K562 (cell line): ENCODE measurements around the gene UBAC2. TPM values are rescaled to one million over a fixed set of nuclear protein-coding genes. Genes with fewer than 3 reads are reported as not detected.

Experiments
- ATAC-seq: fragments of 200-7000 bp; cut with Tn5 transposase; 3 replicates; pipeline ENCODE4 v1.9.1; 2020; ENCODE audit warnings: moderate library complexity
- BruUV-seq: library from RNA; stranded (reverse); fragments of 400-500 nt; replicated peaks from 2 replicates; lab custom pipeline; 2021; lab: Mats Ljungman, UMichigan
- CTCF ChIA-PET: fragments of 300-600 bp; formaldehyde crosslinking; extraction: SDS; loops from one replicate; lab custom pipeline; 2021; ENCODE audit warnings: low intra/inter-chr PET ratio; lab: Yijun Ruan, JAX
- POLR2A ChIA-PET: fragments of 300-600, 350-650 bp; sonication (Branson Sonifier 250); formaldehyde crosslinking; extraction: SDS; loops from one replicate; lab custom pipeline; 2021; ENCODE audit warnings: antibody characterized with exemption, inconsistent platforms; lab: Yijun Ruan, JAX
- DNase-seq, 4 experiments: peaks; one replicate each; pipeline versions ENCODE4 v3.0.0 to v3.0.0-alpha.2; 2011 to 2018; ENCODE audit warnings: low spot score in 3 of 4, mixed read lengths in 3 of 4; ENCODE audit errors: extremely low read depth in 1 of 4
- FAIRE-seq: peaks from 2 replicates; lab custom pipeline; 2011; peaks lifted over from hg19 to GRCh38; lab: Jason Lieb, UNC
- H2AFZ ChIP-seq: 2 replicates; pipeline ENCODE4 v1.6.0; 2011; ENCODE audit warnings: low read depth, low read length, control low read depth, inconsistent platforms
- H3K27ac ChIP-seq: fragments of 200-600 bp; 3 replicates; pipeline ENCODE4 v1.8.0; 2011; ENCODE audit warnings: low read depth, mild to moderate bottlenecking, control low read depth, inconsistent platforms, low read length, moderate library complexity, mixed read lengths; ENCODE audit errors: extremely low read depth
- H3K27me3 ChIP-seq, 2 experiments: fragments of 300-600 bp in 1 of 2; 2 replicates in 1 of 2; 3 replicates in 1 of 2; pipeline versions ENCODE4 v1.6.0 to v1.8.0; 2011; ENCODE audit warnings: inconsistent platforms in 2 of 2, low read length in 2 of 2, mild to moderate bottlenecking in 1 of 2, mixed read lengths in 1 of 2, moderate library complexity in 1 of 2; ENCODE audit not compliant: control insufficient read depth in 2 of 2, insufficient read depth in 2 of 2
- H3K36me3 ChIP-seq: fragments of 300-600 bp; 3 replicates; pipeline ENCODE4 v1.8.0; 2011; ENCODE audit warnings: mild to moderate bottlenecking, low read length, inconsistent platforms; ENCODE audit not compliant: control insufficient read depth, insufficient read depth
- H3K4me1 ChIP-seq, 2 experiments: fragments of 200-600 bp in 1 of 2; replicated peaks in 1 of 2; 2 replicates in 1 of 2; 3 replicates in 1 of 2; pipeline versions ENCODE4 v1.5.1 to v1.8.0; 2011; ENCODE audit warnings: inconsistent platforms in 2 of 2, low read length in 2 of 2, mild to moderate bottlenecking in 1 of 2, mixed read lengths in 1 of 2, moderate library complexity in 1 of 2; ENCODE audit not compliant: control insufficient read depth in 2 of 2, insufficient read depth in 2 of 2
- H3K4me2 ChIP-seq: 2 replicates; pipeline ENCODE4 v1.6.1; 2011; ENCODE audit warnings: low read length, control low read depth, inconsistent platforms, mixed read lengths; ENCODE audit not compliant: insufficient read depth
- H3K4me3 ChIP-seq: fragments of 200-600 bp; sonication (generic), shearing (Covaris generic); 2 replicates; pipeline ENCODE4 v1.5.1; 2016; ENCODE audit warnings: control low read depth, inconsistent platforms
- H3K79me2 ChIP-seq: fragments of 200-600 bp; 3 replicates; pipeline ENCODE4 v1.8.0; 2011; ENCODE audit warnings: low read length, inconsistent platforms; ENCODE audit not compliant: control insufficient read depth, insufficient read depth
- H3K9ac ChIP-seq, 2 experiments: 2 replicates each; pipeline versions ENCODE4 v1.6.0 to v1.6.1; 2011; ENCODE audit warnings: low read depth in 2 of 2, low read length in 2 of 2, control low read depth in 1 of 2, inconsistent platforms in 1 of 2, mild to moderate bottlenecking in 1 of 2, mixed read lengths in 1 of 2; ENCODE audit not compliant: insufficient read depth in 1 of 2
- H3K9me1 ChIP-seq: one replicate; pipeline ENCODE4 v1.6.0; 2011; ENCODE audit warnings: inconsistent platforms, mild to moderate bottlenecking, low read length, moderate library complexity; ENCODE audit not compliant: control insufficient read depth, insufficient read depth
- H3K9me3 ChIP-seq: replicated peaks from 2 replicates; pipeline ENCODE4 v1.5.1; 2011; ENCODE audit warnings: low read depth, low read length, inconsistent platforms; ENCODE audit not compliant: control insufficient read depth, insufficient read depth
- H4K20me1 ChIP-seq: replicated peaks from 2 replicates; pipeline ENCODE4 v1.6.1; 2011; ENCODE audit warnings: low read length, inconsistent platforms, mixed read lengths; ENCODE audit not compliant: control insufficient read depth, insufficient read depth
- ARHGAP35 ChIP-seq: fragments of 450-650 bp; IDR thresholded peaks from 2 replicates; pipeline ENCODE4 v1.6.1; 2018; ENCODE audit not compliant: partially characterized antibody
- CTBP1 ChIP-seq: fragments of 450-650 bp; IDR thresholded peaks from 2 replicates; pipeline ENCODE4 v1.6.1; 2016; ENCODE audit warnings: borderline replicate concordance
- ETV1 ChIP-seq: fragments of 450-650 bp; conservative IDR thresholded peaks from 2 replicates; pipeline ENCODE4 v1.6.1; 2016; ENCODE audit warnings: missing genetic modification characterization, control low read depth, low read depth, missing compliant biosample characterization
- FOXK2 ChIP-seq, 2 experiments: fragments of 450-650 bp; IDR thresholded peaks in 1 of 2; conservative IDR thresholded peaks in 1 of 2; 2 replicates each; pipeline ENCODE4 v1.6.1; 2016; ENCODE audit warnings: low read depth in 2 of 2, mild to moderate bottlenecking in 1 of 2
- KAT2B ChIP-seq: IDR thresholded peaks from one replicate; pipeline ENCODE4 v1.6.1; 2012; ENCODE audit warnings: low read depth, mild to moderate bottlenecking, control low read depth, inconsistent platforms, low read length, moderate library complexity
- L3MBTL2 ChIP-seq: fragments of 450-650 bp; IDR thresholded peaks from 2 replicates; pipeline ENCODE4 v1.6.1; 2016; ENCODE audit warnings: mild to moderate bottlenecking, moderate library complexity
- MCM7 ChIP-seq, 2 experiments: fragments of 450-650 bp; IDR thresholded peaks; 2 replicates each; pipeline ENCODE4 v1.6.1; 2016 to 2018
- MTA1 ChIP-seq: fragments of 450-650 bp; IDR thresholded peaks from 2 replicates; pipeline ENCODE4 v1.6.1; 2017; ENCODE audit warnings: borderline replicate concordance
- PHTF2 ChIP-seq: fragments of 250-450 bp; sonication (Bioruptor Pico); IDR thresholded peaks from 2 replicates; pipeline ENCODE4 v1.5.0; 2021; ENCODE audit warnings: mild to moderate bottlenecking
- RBM17 ChIP-seq: fragments of 200-400 bp; formaldehyde crosslinking; IDR thresholded peaks from 2 replicates; pipeline ENCODE4 v1.6.1; 2017; ENCODE audit warnings: low read depth, mild to moderate bottlenecking, low read length, borderline replicate concordance
- RFX1 ChIP-seq: fragments of 450-650 bp; IDR thresholded peaks from 2 replicates; pipeline ENCODE4 v1.6.1; 2016; ENCODE audit warnings: mild to moderate bottlenecking, moderate library complexity
- SUPT5H ChIP-seq: fragments of 450-650 bp; IDR thresholded peaks from 2 replicates; pipeline ENCODE4 v1.6.1; 2016
- TAL1 ChIP-seq: fragments of 450-650 bp; IDR thresholded peaks from 2 replicates; pipeline ENCODE4 v1.6.1; 2016; ENCODE audit warnings: mild to moderate bottlenecking
- XRCC5 ChIP-seq: fragments of 200-400 bp; formaldehyde crosslinking; IDR thresholded peaks from 2 replicates; pipeline ENCODE4 v1.6.1; 2017; ENCODE audit warnings: low read depth, mild to moderate bottlenecking, low read length
- ZNF696 ChIP-seq: fragments of 250-450 bp; sonication (Bioruptor Pico); conservative IDR thresholded peaks from 2 replicates; pipeline ENCODE4 v1.4.0; 2020; ENCODE audit warnings: mild to moderate bottlenecking, moderate library complexity
- ZNF778 ChIP-seq: fragments of 450-650 bp; formaldehyde crosslinking; IDR thresholded peaks from 2 replicates; pipeline ENCODE4 v1.4.0; 2020; ENCODE audit warnings: mild to moderate bottlenecking, moderate library complexity
- ZSCAN29 ChIP-seq: fragments of 450-650 bp; IDR thresholded peaks from 2 replicates; pipeline ENCODE4 v1.6.1; 2017
- WGBS: fragments of 100-300 bp; shearing (Covaris generic); methylation state at CpG from one replicate; pipeline ENCODE4 v1.1.6; 2016; ENCODE audit warnings: low coverage, mixed read lengths; ENCODE audit not compliant: insufficient coverage; ENCODE audit errors: missing lambda C conversion rate; 5-methylcytosine and 5-hydroxymethylcytosine counted together
- in situ Hi-C: fragments of 300-500 bp; cut with MboI; formaldehyde crosslinking; loops from 4 replicates; pipeline ENCODE4 v1.15.0; 2018; ENCODE audit warnings: inconsistent platforms, mixed read lengths
- intact Hi-C: fragments of 100-400 bp; cut with micrococcal nuclease; formaldehyde crosslinking; loops from 2 replicates; pipeline ENCODE4 v1.14.2; 2022
- polyA plus RNA-seq, 8 experiments: library from polyadenylated mRNA; depleted of rRNA in 4 of 8; stranded (reverse) in 5 of 8; unstranded in 3 of 8; fragments of >200 nt; fragmentation: Nextera tagmentation in 2 of 8; fragmentation: Illumina TruSeq in 1 of 8; extraction: Ambion mirVana in 2 of 8; extraction: Trizol in 1 of 8; gene quantifications; 2 replicates each; pipeline versions ENCODE4 v1.2.1 to v1.2.3, GENCODE V29; 2011 to 2014; ENCODE audit warnings: inconsistent platforms in 1 of 8, missing spikeins in 1 of 8
- total RNA-seq, 7 experiments: library from RNA; depleted of rRNA in 6 of 7; stranded (reverse); fragments of >200 nt in 6 of 7; fragmentation: Illumina TruSeq in 2 of 7; extraction: Trizol in 2 of 7; gene quantifications; 2 replicates each; pipeline versions ENCODE4 v1.2.1 to v1.2.3, GENCODE V29; 2011 to 2021; ENCODE audit warnings: low replicate concordance in 1 of 7
- TF ChIP-seq, protein P1 (sequence below): sonication (generic); formaldehyde crosslinking; IDR thresholded peaks from 2 replicates; pipeline ENCODE4 v1.8.0; 2023; ENCODE audit warnings: mild to moderate bottlenecking, missing genetic modification reagents
- TF ChIP-seq, protein P2 (sequence below), 2 experiments: IDR thresholded peaks; 2 replicates each; pipeline ENCODE4 v1.6.1; 2011; ENCODE audit warnings: borderline replicate concordance in 1 of 2, control low read depth in 1 of 2, low read depth in 1 of 2, low read length in 1 of 2, mild to moderate bottlenecking in 1 of 2, mixed read lengths in 1 of 2, moderate library complexity in 1 of 2; ENCODE audit not compliant: insufficient read depth in 1 of 2, insufficient read length in 1 of 2, poor library complexity in 1 of 2, severe bottlenecking in 1 of 2; ENCODE audit errors: extremely low read depth in 1 of 2
- TF ChIP-seq, protein P3 (sequence below): sonication (generic); formaldehyde crosslinking; IDR thresholded peaks from 2 replicates; pipeline ENCODE4 v1.8.1; 2022; ENCODE audit warnings: missing genetic modification reagents

The UBAC2 gene
- total and polyA plus RNA-seq, 9 of the 15 experiments (the other 6 are each of a cell fraction or from before 2014, with no cell fraction given), result 6.0 to 84.1 (median 32.3) TPM

DNA sequence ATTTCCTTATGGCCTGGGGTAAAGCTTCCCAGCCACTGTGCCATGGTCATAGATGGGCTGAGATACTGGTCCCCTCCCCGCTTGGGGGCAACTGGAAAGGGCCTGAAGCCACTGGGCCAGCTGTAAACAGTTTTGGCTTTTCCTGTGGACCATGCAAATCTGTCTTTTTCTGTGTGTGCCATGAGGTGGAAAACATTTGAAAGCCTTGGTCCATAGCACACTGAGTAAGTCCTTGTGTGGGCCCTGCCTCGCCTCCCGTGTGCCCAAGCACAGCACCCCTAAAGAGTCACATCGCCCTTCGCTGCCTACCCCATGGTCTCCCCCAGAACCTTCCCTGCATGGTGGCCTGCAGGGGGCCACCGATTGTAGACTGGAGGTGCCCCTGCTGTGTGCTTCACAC is 158.9 kb downstream of the UBAC2 start:
- TF ChIP-seq XRCC5 (no peak), TAL1 (no peak), ZSCAN29 (no peak), ETV1 (tag) (no peak), PHTF2 (CRISPR knock-in tag) (no peak), CTBP1 (no peak), SUPT5H (no peak), MTA1 (no peak), ARHGAP35 (no peak), ZNF696 (CRISPR knock-in tag) (no peak), FOXK2 (conservative IDR thresholded peaks at IDR 0.05 in 1 of 2, IDR thresholded peaks at IDR 0.05 in 1 of 2; ENCODE audit: low read depth in 2 of 2) (no peak), MCM7 (IDR thresholded peaks at IDR 0.05) (no peak), RFX1 (no peak), ZNF778 (CRISPR knock-in tag) (no peak), L3MBTL2 (no peak), KAT2B (no peak), RBM17 (no peak)
- TF ChIP-seq, protein P1, sequence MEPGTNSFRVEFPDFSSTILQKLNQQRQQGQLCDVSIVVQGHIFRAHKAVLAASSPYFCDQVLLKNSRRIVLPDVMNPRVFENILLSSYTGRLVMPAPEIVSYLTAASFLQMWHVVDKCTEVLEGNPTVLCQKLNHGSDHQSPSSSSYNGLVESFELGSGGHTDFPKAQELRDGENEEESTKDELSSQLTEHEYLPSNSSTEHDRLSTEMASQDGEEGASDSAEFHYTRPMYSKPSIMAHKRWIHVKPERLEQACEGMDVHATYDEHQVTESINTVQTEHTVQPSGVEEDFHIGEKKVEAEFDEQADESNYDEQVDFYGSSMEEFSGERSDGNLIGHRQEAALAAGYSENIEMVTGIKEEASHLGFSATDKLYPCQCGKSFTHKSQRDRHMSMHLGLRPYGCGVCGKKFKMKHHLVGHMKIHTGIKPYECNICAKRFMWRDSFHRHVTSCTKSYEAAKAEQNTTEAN (CRISPR knock-in tag), result no peak
- TF ChIP-seq, protein P2, sequence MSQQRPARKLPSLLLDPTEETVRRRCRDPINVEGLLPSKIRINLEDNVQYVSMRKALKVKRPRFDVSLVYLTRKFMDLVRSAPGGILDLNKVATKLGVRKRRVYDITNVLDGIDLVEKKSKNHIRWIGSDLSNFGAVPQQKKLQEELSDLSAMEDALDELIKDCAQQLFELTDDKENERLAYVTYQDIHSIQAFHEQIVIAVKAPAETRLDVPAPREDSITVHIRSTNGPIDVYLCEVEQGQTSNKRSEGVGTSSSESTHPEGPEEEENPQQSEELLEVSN (IDR thresholded peaks at IDR 0.05; ENCODE audit: borderline replicate concordance in 1 of 2, extremely low read depth in 1 of 2, insufficient read depth in 1 of 2, insufficient read length in 1 of 2, low read depth in 1 of 2, low read length in 1 of 2, poor library complexity in 1 of 2, severe bottlenecking in 1 of 2), result no peak
- TF ChIP-seq, protein P3, sequence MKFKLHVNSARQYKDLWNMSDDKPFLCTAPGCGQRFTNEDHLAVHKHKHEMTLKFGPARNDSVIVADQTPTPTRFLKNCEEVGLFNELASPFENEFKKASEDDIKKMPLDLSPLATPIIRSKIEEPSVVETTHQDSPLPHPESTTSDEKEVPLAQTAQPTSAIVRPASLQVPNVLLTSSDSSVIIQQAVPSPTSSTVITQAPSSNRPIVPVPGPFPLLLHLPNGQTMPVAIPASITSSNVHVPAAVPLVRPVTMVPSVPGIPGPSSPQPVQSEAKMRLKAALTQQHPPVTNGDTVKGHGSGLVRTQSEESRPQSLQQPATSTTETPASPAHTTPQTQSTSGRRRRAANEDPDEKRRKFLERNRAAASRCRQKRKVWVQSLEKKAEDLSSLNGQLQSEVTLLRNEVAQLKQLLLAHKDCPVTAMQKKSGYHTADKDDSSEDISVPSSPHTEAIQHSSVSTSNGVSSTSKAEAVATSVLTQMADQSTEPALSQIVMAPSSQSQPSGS, result no peak
- Histone ChIP-seq H3K4me2 (no peak overlapping the region), H3K4me1 (peaks cover 8 to 25% of the 10 kb centered on the region in 2 experiments; a peak in 4 of 5 replicates), H3K9me3 (no peaks in the 10 kb centered on the region), H3K9me1 (no peaks in the 10 kb centered on the region), H3K36me3 (peaks cover 50% of the 10 kb centered on the region), H3K27me3 (no peaks in the 10 kb centered on the region), H3K79me2 (peaks cover 2% of the 10 kb centered on the region; the same call in 2 of the 3 replicates), H4K20me1 (no peaks in the 10 kb centered on the region), H3K9ac (no peak overlapping the region), H2AFZ (no peak overlapping the region), H3K4me3 (no peak overlapping the region), H3K27ac (no peak overlapping the region)
- CTCF ChIA-PET, result no interaction called here
- 92% methylated on average over 6 of the region's 6 CpGs for WGBS
- no TSS peak for BruUV-seq
- POLR2A ChIA-PET, result no interaction called here
- DNase-seq (no peak), FAIRE-seq (no peak), ATAC-seq (no peak)
- intact Hi-C loops (no loop called here), in situ Hi-C loops (no loop called here)
